Nephron (organoid): ENCODE results near the gene INSC.
A peak's percentile ranks its signal among the peaks of the same experiment; 100 is the strongest.

Experiments used
- H3K27ac Mint-ChIP-seq, 3 experiments: 2 replicates each; pipeline ENCODE4 v1.8.0; 2020; ENCODE audit warnings: mixed read lengths in 3 of 3, mild to moderate bottlenecking in 2 of 3, moderate library complexity in 1 of 3
- H3K27me3 Mint-ChIP-seq: 2 replicates; pipeline ENCODE4 v1.8.0; 2021; ENCODE audit warnings: low read depth, mild to moderate bottlenecking, moderate library complexity, mixed read lengths
- H3K36me3 Mint-ChIP-seq: 2 replicates; pipeline ENCODE4 v1.8.0; 2020; ENCODE audit warnings: low read depth, mixed read lengths
- H3K4me1 Mint-ChIP-seq: 2 replicates; pipeline ENCODE4 v1.8.0; 2020; ENCODE audit warnings: mixed read lengths
- H3K4me3 Mint-ChIP-seq, 3 experiments: 2 replicates each; pipeline ENCODE4 v1.8.0; 2020; ENCODE audit warnings: mild to moderate bottlenecking in 3 of 3, mixed read lengths in 3 of 3, moderate library complexity in 2 of 3
- H3K9me3 Mint-ChIP-seq: 2 replicates; pipeline ENCODE4 v1.8.0; 2020; ENCODE audit warnings: mixed read lengths
- CTCF ChIP-seq, 3 experiments: fragments of 200-600 bp; sonication (generic); IDR thresholded peaks; one replicate each; pipeline ENCODE4 v1.5.0; 2021; ENCODE audit warnings: antibody characterized with exemption in 3 of 3; ENCODE audit not compliant: unreplicated experiment in 3 of 3

The INSC gene

GRCh38 chr11:15153231-15153630, 38.5 kb downstream of the INSC start:
- H3K4me1 Mint-ChIP-seq: peaks cover 5% of the 10 kb centered on the region
- no peak overlapping the region for H3K27ac Mint-ChIP-seq
- TF ChIP-seq CTCF (IDR thresholded peaks at IDR 0.05; ENCODE audit: unreplicated experiment in 3 of 3): no peak
- no peak overlapping the region for H3K4me3 Mint-ChIP-seq
- no peaks in the 10 kb centered on the region for H3K9me3 Mint-ChIP-seq
- H3K27me3 Mint-ChIP-seq: peaks cover 3% of the 10 kb centered on the region
- no peaks in the 10 kb centered on the region for H3K36me3 Mint-ChIP-seq

DNA sequence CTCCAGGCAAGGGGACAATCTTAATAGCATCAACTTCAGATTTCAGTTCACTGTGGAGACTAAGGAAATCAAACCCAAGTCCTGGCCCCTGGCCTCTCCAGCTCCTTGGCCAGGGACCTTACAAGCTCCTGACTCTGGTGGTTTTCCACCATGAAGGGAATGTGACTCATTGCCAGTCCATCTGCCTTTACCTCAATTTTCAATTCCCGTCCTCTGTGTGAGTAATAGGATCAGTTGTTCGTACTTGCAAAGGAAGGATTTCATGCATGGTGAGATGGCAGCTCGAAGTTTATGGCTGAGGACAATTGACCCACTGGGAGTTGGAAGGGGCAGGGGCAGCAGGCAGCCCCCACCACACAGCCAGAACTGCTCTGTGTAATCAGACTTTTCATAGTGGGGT, 42.5 kb downstream of the INSC start:
- Mint-ChIP-seq H3K9me3 (no peaks in the 10 kb centered on the region), H3K36me3 (no peaks in the 10 kb centered on the region), H3K4me1 (peaks cover 8% of the 10 kb centered on the region), H3K4me3 (no peak overlapping the region), H3K27me3 (peaks cover 4% of the 10 kb centered on the region), H3K27ac (no peak overlapping the region)
- no peak for TF ChIP-seq CTCF (IDR thresholded peaks at IDR 0.05; ENCODE audit: unreplicated experiment in 3 of 3)

- Mint-ChIP-seq H3K4me1 (peaks cover 8% of the 10 kb centered on the region), H3K27ac (no peak overlapping the region), H3K27me3 (peaks cover 4% of the 10 kb centered on the region), H3K4me3 (no peak overlapping the region), H3K36me3 (no peaks in the 10 kb centered on the region), H3K9me3 (no peaks in the 10 kb centered on the region)
- TF ChIP-seq CTCF (IDR thresholded peaks at IDR 0.05; ENCODE audit: unreplicated experiment in 3 of 3): no peak
Measured at GRCh38 chr11:15157606-15158137, 42.9 kb downstream of the INSC start.

DNA sequence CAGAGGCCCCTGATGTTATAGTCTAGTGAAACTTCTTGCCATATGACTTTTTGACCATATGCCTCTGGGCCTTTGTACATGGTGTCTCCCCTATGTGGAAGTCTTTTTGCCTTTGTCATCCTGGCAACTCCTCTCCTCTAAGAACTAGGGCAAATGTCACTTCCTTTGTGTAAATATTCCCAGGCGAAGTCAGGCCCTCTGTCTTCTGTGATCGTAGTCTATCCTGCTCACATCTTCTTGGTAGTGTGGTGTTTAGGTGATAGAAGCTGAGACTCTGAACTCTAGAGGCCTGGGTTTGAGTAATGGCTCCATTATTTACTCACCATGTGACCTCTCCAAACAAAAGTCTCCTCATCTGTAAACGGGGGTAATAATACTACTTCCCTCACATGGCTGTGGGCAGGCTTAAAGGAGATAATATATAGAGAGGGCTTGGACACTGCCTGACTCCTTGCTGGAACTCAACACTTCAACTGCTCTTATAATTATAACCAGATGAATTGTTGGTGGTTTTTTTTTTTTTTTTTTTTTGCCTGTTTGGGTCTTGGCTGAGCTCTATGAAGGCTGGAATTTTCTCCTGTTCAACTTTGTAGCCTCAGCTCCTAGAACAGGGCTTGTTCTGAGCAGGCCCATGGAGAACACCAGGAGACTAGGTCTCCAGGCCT, 43.8 kb downstream of the INSC start:
- Mint-ChIP-seq H3K4me3 (no peak overlapping the region), H3K4me1 (peaks cover 8% of the 10 kb centered on the region), H3K36me3 (no peaks in the 10 kb centered on the region), H3K9me3 (no peaks in the 10 kb centered on the region), H3K27me3 (peaks cover 4% of the 10 kb centered on the region), H3K27ac (no peak overlapping the region)
- TF ChIP-seq CTCF (IDR thresholded peaks at IDR 0.05; ENCODE audit: unreplicated experiment in 3 of 3): no peak

GRCh38 chr11:15159085-15159484, 44.4 kb downstream of the INSC start:
- Mint-ChIP-seq H3K36me3 (no peaks in the 10 kb centered on the region), H3K4me1 (peaks cover 8% of the 10 kb centered on the region), H3K27me3 (peaks cover 4% of the 10 kb centered on the region), H3K9me3 (no peaks in the 10 kb centered on the region), H3K4me3 (no peak overlapping the region), H3K27ac (no peak overlapping the region)
- TF ChIP-seq CTCF (IDR thresholded peaks at IDR 0.05; ENCODE audit: unreplicated experiment in 3 of 3): peak in 1 of 3 experiments; percentile 37

DNA sequence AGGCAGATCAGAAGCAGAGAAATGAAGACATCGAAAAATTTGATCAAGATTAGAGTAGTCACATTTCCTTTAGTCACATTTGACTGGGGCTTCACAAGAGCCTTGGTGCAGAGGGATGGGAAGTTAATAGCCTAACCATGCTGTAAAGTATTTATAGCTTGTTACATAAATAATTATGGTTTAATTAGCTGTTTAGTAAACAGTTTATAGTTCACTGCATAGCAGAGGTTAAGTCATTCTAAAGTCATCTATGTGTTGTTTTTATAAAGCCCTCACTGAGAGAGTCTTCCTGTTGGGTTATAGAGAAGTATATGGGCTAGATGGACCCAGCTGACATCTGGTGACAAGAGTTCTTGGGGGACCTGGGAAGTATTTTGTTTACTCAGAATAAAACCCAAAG, 47.1 kb downstream of the INSC start:
- no peaks in the 10 kb centered on the region for H3K36me3 Mint-ChIP-seq
- no peak for TF ChIP-seq CTCF (IDR thresholded peaks at IDR 0.05; ENCODE audit: unreplicated experiment in 3 of 3)
- H3K4me3 Mint-ChIP-seq: no peak overlapping the region
- H3K27me3 Mint-ChIP-seq: peaks cover 8% of the 10 kb centered on the region
- no peak overlapping the region for H3K27ac Mint-ChIP-seq
- peaks cover 8% of the 10 kb centered on the region for H3K4me1 Mint-ChIP-seq
- no peaks in the 10 kb centered on the region for H3K9me3 Mint-ChIP-seq
